Measurements from ENCODE around the gene ABITRAM. TPM values are rescaled to one million over a fixed set of nuclear protein-coding genes. Genes with fewer than 3 reads are reported as not detected.

Gene ABITRAM
- total and polyA plus RNA-seq, 2 experiments from 2014 or later, result 7.6 to 30.1 TPM

GRCh38 chr9:108933718-108934322 is 380 bp upstream of the ABITRAM start, which contains the start of gene ELP1:
Gene ELP1, minus strand, starts transcription at chr9:108934124. Its CDS starts 2,978 bp downstream, at chr9:108931146.
- Histone ChIP-seq H3K27me3 (no peaks in the 10 kb centered on the region), H3K4me3 (peak within 1 kb of the TSS; percentile 91), H3K36me3 (no peaks in the 10 kb centered on the region), H3K9me3 (ENCODE audit: low read depth) (no peaks in the 10 kb centered on the region), H3K27ac (peak within 1 kb of the TSS; percentile 96), H3K4me1 (ENCODE audit: low read depth) (peaks cover 12% of the 10 kb centered on the region)
- peak; percentile 38 for TF ChIP-seq CTCF (IDR thresholded peaks at IDR 0.05; ENCODE audit: low read depth, low read length)
- peak; percentile 96 to 97 for DNase-seq (ENCODE audit: low read depth in 1 of 2, low spot score in 1 of 2)

- H3K27ac ChIP-seq, result peak overlapping the region; percentile 63
- no peak for TF ChIP-seq CTCF (IDR thresholded peaks at IDR 0.05; ENCODE audit: low read depth, low read length)
- H3K9me3 ChIP-seq (ENCODE audit: low read depth), result no peaks in the 10 kb centered on the region
- peaks cover 35% of the 10 kb centered on the region for H3K36me3 ChIP-seq
- DNase-seq (ENCODE audit: low read depth in 1 of 2, low spot score in 1 of 2), result no peak
- H3K4me1 ChIP-seq (ENCODE audit: low read depth), result peaks cover 12% of the 10 kb centered on the region
- H3K4me3 ChIP-seq, result no peak overlapping the region
- no peaks in the 10 kb centered on the region for H3K27me3 ChIP-seq
These were observed 3.5 kb downstream of the ABITRAM start for GRCh38 chr9:108937561-108938305.

GRCh38 chr9:108939975-108940374 is 5.8 kb downstream of the ABITRAM start:
- no peak for TF ChIP-seq CTCF (IDR thresholded peaks at IDR 0.05; ENCODE audit: low read depth, low read length)
- no peak for DNase-seq (ENCODE audit: low read depth in 1 of 2, low spot score in 1 of 2)
- peaks cover 50% of the 10 kb centered on the region for H3K36me3 ChIP-seq
- no peak overlapping the region for H3K4me3 ChIP-seq
- no peaks in the 10 kb centered on the region for H3K27me3 ChIP-seq
- no peaks in the 10 kb centered on the region for H3K9me3 ChIP-seq (ENCODE audit: low read depth)
- H3K27ac ChIP-seq, result no peak overlapping the region
- peaks cover 7% of the 10 kb centered on the region for H3K4me1 ChIP-seq (ENCODE audit: low read depth)

- Histone ChIP-seq H3K4me1 (ENCODE audit: low read depth) (peaks cover 13% of the 10 kb centered on the region), H3K4me3 (no peak overlapping the region), H3K27me3 (no peaks in the 10 kb centered on the region), H3K9me3 (ENCODE audit: low read depth) (no peaks in the 10 kb centered on the region), H3K27ac (no peak overlapping the region), H3K36me3 (peaks cover 23% of the 10 kb centered on the region)
- no peak for DNase-seq (ENCODE audit: low read depth in 1 of 2, low spot score in 1 of 2)
- TF ChIP-seq CTCF (IDR thresholded peaks at IDR 0.05; ENCODE audit: low read depth, low read length), result no peak
These were observed 16.0 kb downstream of the ABITRAM start for GRCh38 chr9:108950168-108950567.

GRCh38 chr9:108951578-108951977 is 17.4 kb downstream of the ABITRAM start:
- peaks cover 23% of the 10 kb centered on the region for H3K36me3 ChIP-seq

More at GRCh38 chr9:108951578-108951977, 17.4 kb downstream of the ABITRAM start:
- TF ChIP-seq CTCF (IDR thresholded peaks at IDR 0.05; ENCODE audit: low read depth, low read length), result no peak
- H3K27ac ChIP-seq, result no peak overlapping the region
- no peaks in the 10 kb centered on the region for H3K27me3 ChIP-seq
- no peak for DNase-seq (ENCODE audit: low read depth in 1 of 2, low spot score in 1 of 2)
- peaks cover 23% of the 10 kb centered on the region for H3K4me1 ChIP-seq (ENCODE audit: low read depth)
- no peaks in the 10 kb centered on the region for H3K9me3 ChIP-seq (ENCODE audit: low read depth)
- H3K4me3 ChIP-seq, result no peak overlapping the region

Measured in cardiac muscle cell (in vitro differentiated cells and primary cell).